ENCODE measurements around the gene AGBL5. TPM values are rescaled to one million over a fixed set of nuclear protein-coding genes. Genes with fewer than 3 reads are reported as not detected.

The AGBL5 gene
- total RNA-seq, 1 donor from 2014 or later, result 23.4 TPM

DNA sequence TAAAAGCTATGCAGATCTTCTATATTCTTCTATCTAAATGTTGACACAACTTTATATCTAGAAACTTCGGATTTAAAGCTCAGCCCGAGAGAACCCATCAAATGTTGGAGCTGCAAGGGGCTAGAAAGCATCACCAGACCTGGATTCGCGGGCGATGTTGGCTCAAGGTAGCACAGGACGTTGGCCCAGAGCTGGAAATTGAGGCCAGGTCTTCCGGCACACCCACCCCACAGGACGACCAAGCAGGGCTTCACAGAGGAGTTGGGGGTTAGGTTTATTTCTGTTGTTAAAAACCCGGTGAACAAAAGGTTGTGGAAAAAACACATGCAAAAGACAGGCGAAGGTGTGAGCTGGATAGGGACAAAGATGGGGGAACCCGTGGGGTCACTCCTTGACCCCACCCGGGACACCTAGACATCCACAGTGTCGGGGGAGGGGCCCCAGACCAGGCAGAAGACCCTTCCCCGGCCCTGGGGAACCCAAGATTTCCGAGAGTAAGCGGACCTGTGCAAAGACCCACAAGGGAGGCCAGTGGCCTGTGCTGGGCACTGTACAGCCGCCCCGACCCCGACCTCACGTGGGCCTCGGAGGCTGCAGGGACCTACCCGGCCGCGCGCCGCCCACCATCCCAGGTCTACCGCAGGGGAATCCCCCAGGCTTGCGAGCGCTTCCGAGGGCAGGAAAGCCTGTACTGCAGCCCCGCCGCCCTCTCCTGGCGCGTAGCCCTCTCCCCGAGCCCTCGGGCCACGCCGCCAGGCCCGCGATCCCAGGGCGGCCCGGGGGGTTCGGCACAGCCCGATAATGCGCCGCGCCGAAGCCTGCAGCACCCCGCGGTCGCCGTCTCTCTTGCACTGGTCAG is 1.8 kb upstream of the AGBL5 start:
- TF ChIP-seq, protein P1, sequence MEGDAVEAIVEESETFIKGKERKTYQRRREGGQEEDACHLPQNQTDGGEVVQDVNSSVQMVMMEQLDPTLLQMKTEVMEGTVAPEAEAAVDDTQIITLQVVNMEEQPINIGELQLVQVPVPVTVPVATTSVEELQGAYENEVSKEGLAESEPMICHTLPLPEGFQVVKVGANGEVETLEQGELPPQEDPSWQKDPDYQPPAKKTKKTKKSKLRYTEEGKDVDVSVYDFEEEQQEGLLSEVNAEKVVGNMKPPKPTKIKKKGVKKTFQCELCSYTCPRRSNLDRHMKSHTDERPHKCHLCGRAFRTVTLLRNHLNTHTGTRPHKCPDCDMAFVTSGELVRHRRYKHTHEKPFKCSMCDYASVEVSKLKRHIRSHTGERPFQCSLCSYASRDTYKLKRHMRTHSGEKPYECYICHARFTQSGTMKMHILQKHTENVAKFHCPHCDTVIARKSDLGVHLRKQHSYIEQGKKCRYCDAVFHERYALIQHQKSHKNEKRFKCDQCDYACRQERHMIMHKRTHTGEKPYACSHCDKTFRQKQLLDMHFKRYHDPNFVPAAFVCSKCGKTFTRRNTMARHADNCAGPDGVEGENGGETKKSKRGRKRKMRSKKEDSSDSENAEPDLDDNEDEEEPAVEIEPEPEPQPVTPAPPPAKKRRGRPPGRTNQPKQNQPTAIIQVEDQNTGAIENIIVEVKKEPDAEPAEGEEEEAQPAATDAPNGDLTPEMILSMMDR (IDR thresholded peaks at IDR 0.05), result no peak
- H3K4me1 Mint-ChIP-seq (ENCODE audit: unreplicated experiment), result peaks cover 17% of the 10 kb centered on the region
- H3K27ac Mint-ChIP-seq (ENCODE audit: unreplicated experiment), result peak overlapping the region; percentile 100
- H3K4me3 Mint-ChIP-seq (ENCODE audit: unreplicated experiment), result peak overlapping the region; percentile 96
- peaks cover 6% of the 10 kb centered on the region for H3K36me3 Mint-ChIP-seq (ENCODE audit: unreplicated experiment)
- H3K9me3 Mint-ChIP-seq (ENCODE audit: unreplicated experiment), result no peaks in the 10 kb centered on the region
- DNase-seq (ENCODE audit: extremely low spot score, unreplicated experiment), result no peak
- H3K27me3 Mint-ChIP-seq (ENCODE audit: unreplicated experiment), result no peaks in the 10 kb centered on the region

GRCh38 chr2:27050281-27050995 is 1.0 kb upstream of the AGBL5 start:
- peaks cover 13% of the 10 kb centered on the region for H3K36me3 Mint-ChIP-seq (ENCODE audit: unreplicated experiment)
- TF ChIP-seq, protein P1 (IDR thresholded peaks at IDR 0.05), result peak; percentile 48
- no peaks in the 10 kb centered on the region for H3K27me3 Mint-ChIP-seq (ENCODE audit: unreplicated experiment)
- DNase-seq (ENCODE audit: extremely low spot score, unreplicated experiment), result peak; percentile 97
- no peaks in the 10 kb centered on the region for H3K9me3 Mint-ChIP-seq (ENCODE audit: unreplicated experiment)
- H3K4me3 Mint-ChIP-seq (ENCODE audit: unreplicated experiment), result peak overlapping the region; percentile 96
- H3K27ac Mint-ChIP-seq (ENCODE audit: unreplicated experiment), result peak overlapping the region; percentile 100
- H3K4me1 Mint-ChIP-seq (ENCODE audit: unreplicated experiment), result peaks cover 17% of the 10 kb centered on the region

- H3K36me3 Mint-ChIP-seq (ENCODE audit: unreplicated experiment), result peaks cover 18% of the 10 kb centered on the region
- peak overlapping the region; percentile 79 for H3K27ac Mint-ChIP-seq (ENCODE audit: unreplicated experiment)
- peaks cover 17% of the 10 kb centered on the region for H3K4me1 Mint-ChIP-seq (ENCODE audit: unreplicated experiment)
- no peaks in the 10 kb centered on the region for H3K27me3 Mint-ChIP-seq (ENCODE audit: unreplicated experiment)
- TF ChIP-seq, protein P1 (IDR thresholded peaks at IDR 0.05), result no peak
- peak overlapping the region; percentile 87 for H3K4me3 Mint-ChIP-seq (ENCODE audit: unreplicated experiment)
- DNase-seq (ENCODE audit: extremely low spot score, unreplicated experiment), result peak; percentile 86
- H3K9me3 Mint-ChIP-seq (ENCODE audit: unreplicated experiment), result no peaks in the 10 kb centered on the region
Measured at GRCh38 chr2:27051902-27052645, 606 bp downstream of the AGBL5 start.

DNA sequence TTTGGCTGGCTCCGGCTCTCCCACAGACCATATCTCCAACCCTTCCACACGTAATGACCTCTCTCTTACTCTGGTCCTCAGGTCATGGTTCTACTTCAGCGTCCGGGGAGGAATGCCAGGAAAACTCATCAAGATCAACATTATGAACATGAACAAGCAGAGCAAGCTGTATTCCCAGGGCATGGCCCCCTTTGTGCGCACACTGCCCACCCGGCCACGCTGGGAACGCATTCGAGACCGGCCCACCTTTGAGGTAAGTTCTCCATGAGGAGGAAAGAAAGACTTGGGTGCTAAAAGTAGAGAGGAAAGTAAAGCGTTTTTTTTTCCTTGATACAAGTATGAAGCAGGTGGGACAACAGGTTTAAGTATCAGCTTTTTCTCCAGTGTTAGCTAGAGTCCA is 1.9 kb downstream of the AGBL5 start:
- no peaks in the 10 kb centered on the region for H3K27me3 Mint-ChIP-seq (ENCODE audit: unreplicated experiment)
- DNase-seq (ENCODE audit: extremely low spot score, unreplicated experiment), result no peak
- TF ChIP-seq, protein P1 (IDR thresholded peaks at IDR 0.05), result no peak
- H3K4me3 Mint-ChIP-seq (ENCODE audit: unreplicated experiment), result peak overlapping the region; percentile 20
- no peaks in the 10 kb centered on the region for H3K9me3 Mint-ChIP-seq (ENCODE audit: unreplicated experiment)
- no peak overlapping the region for H3K27ac Mint-ChIP-seq (ENCODE audit: unreplicated experiment)
- peaks cover 18% of the 10 kb centered on the region for H3K36me3 Mint-ChIP-seq (ENCODE audit: unreplicated experiment)
- peaks cover 17% of the 10 kb centered on the region for H3K4me1 Mint-ChIP-seq (ENCODE audit: unreplicated experiment)
